ENCODE results near the gene MED22.

DNA sequence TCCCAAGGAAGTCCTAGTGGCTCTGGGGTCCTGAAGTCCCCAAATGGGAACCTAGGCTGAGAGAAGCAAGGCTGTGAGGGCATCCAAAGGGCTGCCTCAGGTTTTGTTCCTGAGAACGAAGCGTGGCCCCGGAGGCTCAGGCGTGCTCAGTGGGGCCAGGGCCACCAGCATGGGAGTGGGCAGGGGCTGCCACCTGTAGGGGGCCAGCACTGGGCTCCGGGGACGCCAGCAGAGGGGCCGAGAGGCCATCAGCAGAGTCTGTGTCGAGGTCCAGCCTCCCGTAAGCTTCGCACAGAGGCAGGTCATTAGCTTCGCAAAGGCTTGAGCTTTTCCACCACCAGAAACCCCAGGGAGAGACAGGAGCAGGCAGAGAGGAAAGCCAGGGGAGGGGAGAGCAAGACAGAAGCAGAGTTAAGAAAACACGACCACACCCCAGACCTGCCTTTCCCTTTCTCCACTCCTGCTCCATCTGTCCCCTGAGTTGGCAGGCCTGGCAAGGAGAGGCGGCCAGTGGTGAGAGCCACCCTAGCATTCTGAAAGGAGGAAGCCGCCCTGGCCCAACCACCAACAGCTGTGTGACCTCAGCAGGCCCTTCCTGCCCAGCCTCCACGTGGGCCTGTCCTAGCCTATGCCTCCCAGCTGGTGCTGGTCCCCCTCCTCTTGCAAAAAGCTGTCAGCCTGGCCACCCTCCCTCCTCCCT, 6.4 kb downstream of the MED22 start:
- TF ChIP-seq, protein P1, sequence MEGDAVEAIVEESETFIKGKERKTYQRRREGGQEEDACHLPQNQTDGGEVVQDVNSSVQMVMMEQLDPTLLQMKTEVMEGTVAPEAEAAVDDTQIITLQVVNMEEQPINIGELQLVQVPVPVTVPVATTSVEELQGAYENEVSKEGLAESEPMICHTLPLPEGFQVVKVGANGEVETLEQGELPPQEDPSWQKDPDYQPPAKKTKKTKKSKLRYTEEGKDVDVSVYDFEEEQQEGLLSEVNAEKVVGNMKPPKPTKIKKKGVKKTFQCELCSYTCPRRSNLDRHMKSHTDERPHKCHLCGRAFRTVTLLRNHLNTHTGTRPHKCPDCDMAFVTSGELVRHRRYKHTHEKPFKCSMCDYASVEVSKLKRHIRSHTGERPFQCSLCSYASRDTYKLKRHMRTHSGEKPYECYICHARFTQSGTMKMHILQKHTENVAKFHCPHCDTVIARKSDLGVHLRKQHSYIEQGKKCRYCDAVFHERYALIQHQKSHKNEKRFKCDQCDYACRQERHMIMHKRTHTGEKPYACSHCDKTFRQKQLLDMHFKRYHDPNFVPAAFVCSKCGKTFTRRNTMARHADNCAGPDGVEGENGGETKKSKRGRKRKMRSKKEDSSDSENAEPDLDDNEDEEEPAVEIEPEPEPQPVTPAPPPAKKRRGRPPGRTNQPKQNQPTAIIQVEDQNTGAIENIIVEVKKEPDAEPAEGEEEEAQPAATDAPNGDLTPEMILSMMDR (IDR thresholded peaks at IDR 0.05; ENCODE audit: insufficient read depth, low read length, poor library complexity, severe bottlenecking): no peak
- TF ChIP-seq EZH2phosphoT487 (conservative IDR thresholded peaks at IDR 0.05; ENCODE audit: low read length): no peak

Measured in SU-DHL-6 (cell line).